IMR-90 (cell line): ENCODE measurements around the gene KCNN3. TPM values are rescaled to one million over a fixed set of nuclear protein-coding genes. Genes with fewer than 3 reads are reported as not detected.

Experiments
- ATAC-seq: fragments of 200-7000 bp; cut with Tn5 transposase; 2 replicates; pipeline ENCODE4 v1.9.1; 2020; ENCODE audit warnings: low read depth, mild to moderate bottlenecking, moderate library complexity
- BruUV-seq: library from RNA; stranded (reverse); fragments of 400-500 nt; replicated peaks from 2 replicates; lab custom pipeline; 2021; lab: Mats Ljungman, UMichigan
- CTCF ChIA-PET: fragments of 300-600 bp; formaldehyde crosslinking; extraction: SDS; loops from one replicate; lab custom pipeline; 2021; ENCODE audit warnings: antibody characterized with exemption; lab: Yijun Ruan, JAX
- POLR2A ChIA-PET: fragments of 300-600 bp; sonication (Branson Sonifier 250); formaldehyde crosslinking; loops from one replicate; lab custom pipeline; 2022; ENCODE audit warnings: antibody characterized with exemption; ENCODE audit not compliant: unreplicated experiment; lab: Charles Lee
- DNase-seq: peaks from one replicate; pipeline ENCODE4 v3.0.0; 2013
- H2AFZ ChIP-seq: replicated peaks from 2 replicates; pipeline ENCODE3; 2013; ENCODE audit warnings: low read length, mild to moderate bottlenecking; ENCODE audit not compliant: poor library complexity
- H2AK5ac ChIP-seq: 2 replicates; pipeline ENCODE4 v1.6.1; 2013; ENCODE audit warnings: low read depth, low read length, inconsistent platforms
- H2AK9ac ChIP-seq: replicated peaks from 2 replicates; pipeline ENCODE3; 2013; ENCODE audit warnings: mild to moderate bottlenecking, low read depth, low read length, moderate library complexity; ENCODE audit not compliant: poor library complexity
- H2BK120ac ChIP-seq: 2 replicates; pipeline ENCODE4 v1.6.1; 2013; ENCODE audit warnings: low read depth, low read length, inconsistent platforms
- H2BK15ac ChIP-seq: 3 replicates; pipeline ENCODE4 v1.6.1; 2013; ENCODE audit warnings: low read depth, low read length, inconsistent platforms
- H2BK20ac ChIP-seq: 2 replicates; pipeline ENCODE4 v1.6.1; 2013; ENCODE audit warnings: low read depth, mild to moderate bottlenecking, inconsistent platforms, low read length, moderate library complexity
- H2BK5ac ChIP-seq: 2 replicates; pipeline ENCODE4 v1.6.1; 2013; ENCODE audit warnings: mild to moderate bottlenecking, low read depth, low read length, inconsistent platforms; ENCODE audit not compliant: poor library complexity, severe bottlenecking
- H3K14ac ChIP-seq: replicated peaks from 2 replicates; pipeline ENCODE4 v1.6.1; 2013; ENCODE audit warnings: low read depth, low read length, inconsistent platforms
- H3K18ac ChIP-seq: 2 replicates; pipeline ENCODE4 v1.6.1; 2013; ENCODE audit warnings: low read depth, low read length, control low read depth
- H3K23ac ChIP-seq: 2 replicates; pipeline ENCODE4 v1.6.1; 2013; ENCODE audit warnings: low read depth, low read length, inconsistent platforms
- H3K27ac ChIP-seq: 2 replicates; pipeline ENCODE4 v1.5.1; 2013; ENCODE audit warnings: mild to moderate bottlenecking, control low read depth, low read length; ENCODE audit not compliant: insufficient read depth
- H3K27me3 ChIP-seq: 2 replicates; pipeline ENCODE4 v1.6.1; 2013; ENCODE audit warnings: low read length; ENCODE audit not compliant: control insufficient read depth, insufficient read depth
- H3K36me3 ChIP-seq: 2 replicates; pipeline ENCODE4 v1.6.1; 2013; ENCODE audit warnings: low read length, mixed read lengths; ENCODE audit not compliant: control insufficient read depth, insufficient read depth
- H3K4ac ChIP-seq: 2 replicates; pipeline ENCODE4 v1.6.1; 2013; ENCODE audit warnings: low read depth, low read length, inconsistent platforms
- H3K4me1 ChIP-seq: 2 replicates; pipeline ENCODE4 v1.6.1; 2013; ENCODE audit warnings: low read length, mixed read lengths; ENCODE audit not compliant: control insufficient read depth, insufficient read depth
- H3K4me2 ChIP-seq: 2 replicates; pipeline ENCODE4 v1.6.1; 2013; ENCODE audit warnings: low read depth, mild to moderate bottlenecking, control low read depth, low read length, moderate library complexity
- H3K4me3 ChIP-seq: 2 replicates; pipeline ENCODE4 v1.5.1; 2013; ENCODE audit warnings: low read depth, mild to moderate bottlenecking, control low read depth, low read length, moderate library complexity; ENCODE audit not compliant: insufficient read depth
- H3K56ac ChIP-seq: 2 replicates; pipeline ENCODE4 v1.6.1; 2013; ENCODE audit warnings: low read length, inconsistent platforms; ENCODE audit not compliant: insufficient read depth; ENCODE audit errors: extremely low read depth
- H3K79me1 ChIP-seq, 2 experiments: 2 replicates each; pipeline ENCODE4 v1.6.1; 2013; ENCODE audit warnings: low read length in 2 of 2, inconsistent platforms in 1 of 2, low read depth in 1 of 2
- H3K9ac ChIP-seq: 2 replicates; pipeline ENCODE4 v1.6.1; 2013; ENCODE audit warnings: low read depth, low read length, control low read depth
- H3K9me1 ChIP-seq: 2 replicates; pipeline ENCODE4 v1.6.1; 2013; ENCODE audit warnings: low read length, inconsistent platforms; ENCODE audit not compliant: insufficient read depth
- H3K9me3 ChIP-seq: 2 replicates; pipeline ENCODE4 v1.6.1; 2013; ENCODE audit warnings: low read length; ENCODE audit not compliant: control insufficient read depth, insufficient read depth
- H4K20me1 ChIP-seq: 2 replicates; pipeline ENCODE4 v1.6.1; 2013; ENCODE audit warnings: low read length, inconsistent platforms; ENCODE audit not compliant: insufficient read depth
- H4K5ac ChIP-seq: 2 replicates; pipeline ENCODE4 v1.6.1; 2013; ENCODE audit warnings: mild to moderate bottlenecking, low read depth, low read length, control low read depth
- H4K8ac ChIP-seq, 2 experiments: 2 replicates each; pipeline ENCODE4 v1.6.1; 2013; ENCODE audit warnings: low read depth in 2 of 2, low read length in 2 of 2, control low read depth in 1 of 2, inconsistent platforms in 1 of 2
- H4K91ac ChIP-seq: 2 replicates; pipeline ENCODE4 v1.6.1; 2013; ENCODE audit warnings: low read depth, low read length, inconsistent platforms; ENCODE audit not compliant: insufficient read depth
- CHD1 ChIP-seq: IDR thresholded peaks from 2 replicates; pipeline ENCODE4 v1.6.1; 2012; ENCODE audit warnings: low read depth, low read length, improper control_type of control experiment
- MAFK ChIP-seq: IDR thresholded peaks from 2 replicates; pipeline ENCODE4 v1.6.1; 2012; ENCODE audit warnings: low read depth, low read length, improper control_type of control experiment
- WGBS, 2 experiments: methylation state at CpG; one replicate each; pipeline versions ENCODE4 v1.1.5 to v1.1.7; 2013; ENCODE audit warnings: missing lambda C conversion rate in 2 of 2; ENCODE audit not compliant: insufficient read length in 1 of 2; ENCODE audit errors: extremely low coverage in 2 of 2; 5-methylcytosine and 5-hydroxymethylcytosine counted together
- dilution Hi-C: fragments of 300-500 bp; cut with HindIII; formaldehyde crosslinking; loops from one replicate; pipeline ENCODE4 v1.14.3; 2018; ENCODE audit warnings: low sequenced_read_pairs; ENCODE audit not compliant: unreplicated experiment
- in situ Hi-C: fragments of 300-500 bp; cut with MboI; formaldehyde crosslinking; loops from 3 replicates; pipeline ENCODE4 v1.14.3; 2019; ENCODE audit warnings: low sequenced_read_pairs, inconsistent platforms, mixed read lengths
- intact Hi-C: fragments of 100-400 bp; cut with micrococcal nuclease; formaldehyde crosslinking; loops from 2 replicates; pipeline ENCODE4 v1.10.0; 2022
- polyA plus RNA-seq, 3 experiments: library from polyadenylated mRNA; depleted of rRNA; stranded (reverse); fragments of >200 nt; gene quantifications; 2 replicates each; pipeline ENCODE4 v1.2.3, GENCODE V29; 2012; ENCODE audit warnings: low replicate concordance in 1 of 3
- total RNA-seq: library from RNA; depleted of rRNA; stranded (reverse); fragments of >200 nt; gene quantifications from 2 replicates; pipeline ENCODE4 v1.2.3, GENCODE V29; 2012

The KCNN3 gene
- total and polyA plus RNA-seq, 2 of the 4 experiments (the other 2 are of a cell fraction), result 0.02 TPM; not detected in 1

- no peak overlapping the region for H2BK15ac ChIP-seq
- no peak overlapping the region for H2AK9ac ChIP-seq
- H4K91ac ChIP-seq, result no peak overlapping the region
- no peak overlapping the region for H3K27ac ChIP-seq
- H2BK5ac ChIP-seq, result no peak overlapping the region
- H4K20me1 ChIP-seq, result no peaks in the 10 kb centered on the region
- peaks cover 73% of the 10 kb centered on the region for H3K27me3 ChIP-seq
- no peak overlapping the region for H3K14ac ChIP-seq
- H3K9me1 ChIP-seq, result no peaks in the 10 kb centered on the region
- no peak overlapping the region for H3K4ac ChIP-seq
- ChIA-PET POLR2A (no interaction called here), CTCF (no interaction called here)
- no peak overlapping the region for H3K4me3 ChIP-seq
- no peak for ATAC-seq
- no peak for TF ChIP-seq MAFK
- no peak for TF ChIP-seq CHD1
- no peak overlapping the region for H4K5ac ChIP-seq
- H3K36me3 ChIP-seq, result no peaks in the 10 kb centered on the region
- no peak overlapping the region for H3K9ac ChIP-seq
- H2AK5ac ChIP-seq, result no peak overlapping the region
- no peak for DNase-seq
- 57% methylated on average over 1 of the region's 5 CpGs; no CpG with 5 or more reads in 1 of the 2 experiments for WGBS, 2 experiments
- no peak overlapping the region for H3K56ac ChIP-seq
- no peak overlapping the region for H3K18ac ChIP-seq
- no peaks in the 10 kb centered on the region for H3K79me1 ChIP-seq
- no peaks in the 10 kb centered on the region for H3K4me1 ChIP-seq
- BruUV-seq, result no TSS peak
- H2BK120ac ChIP-seq, result no peak overlapping the region
- H2BK20ac ChIP-seq, result no peak overlapping the region
- H3K23ac ChIP-seq, result no peak overlapping the region
- in situ Hi-C loops, result no loop called here
- no peak overlapping the region for H3K4me2 ChIP-seq
- intact Hi-C loops, result no loop called here
- H2AFZ ChIP-seq, result no peak overlapping the region
- peaks cover 2% of the 10 kb centered on the region; the same call in 1 of the 2 replicates for H3K9me3 ChIP-seq
- H4K8ac ChIP-seq, result no peak overlapping the region
- dilution Hi-C loops, result no loop called here
These were observed 70.9 kb downstream of the KCNN3 start for GRCh38 chr1:154799188-154799587.
